ENCODE measurements around the gene TRMT6.

TRMT6 gene

DNA sequence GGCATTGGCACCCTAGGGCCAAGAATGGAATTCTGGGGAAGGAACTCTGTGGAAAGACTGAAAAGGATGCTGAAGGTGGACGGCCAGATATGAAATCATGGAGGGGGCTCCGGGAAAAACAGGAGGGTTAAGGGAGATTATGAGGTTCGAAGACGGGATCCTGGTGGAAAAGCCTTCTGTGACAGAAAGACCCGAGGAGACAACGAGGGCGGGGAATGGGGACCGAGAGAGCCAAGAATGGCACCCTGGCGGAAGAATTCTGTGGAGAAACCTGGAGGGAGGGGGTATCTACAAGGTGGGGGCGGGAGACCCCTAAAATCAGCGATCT lies 426 bp downstream of the TRMT6 start:
- Histone ChIP-seq H3K9me2 (replicated peaks; ENCODE audit: low read depth, low read length) (no peaks in the 10 kb centered on the region), H3K4me1 (ENCODE audit: insufficient read depth, low read length, poor library complexity, severe bottlenecking) (peaks cover 40% of the 10 kb centered on the region), H3K27me3 (ENCODE audit: insufficient read depth, low read length, poor library complexity, severe bottlenecking) (no peaks in the 10 kb centered on the region), H3K4me2 (ENCODE audit: low read depth, low read length, poor library complexity, severe bottlenecking) (peak overlapping the region; percentile 100), H3K4me3 (ENCODE audit: low read length, poor library complexity, severe bottlenecking) (peak overlapping the region; percentile 100), H3K79me2 (ENCODE audit: insufficient read depth, low read length) (peaks cover 69% of the 10 kb centered on the region), H3K9me3 (ENCODE audit: insufficient read depth, low read depth, low read length) (no peaks in the 10 kb centered on the region), H3K36me3 (ENCODE audit: insufficient read depth, low read length) (peaks cover 22% of the 10 kb centered on the region; the same call in 1 of the 2 replicates), H3K9ac (ENCODE audit: low read depth, low read length, poor library complexity, severe bottlenecking) (peak overlapping the region; percentile 88), H4K20me1 (ENCODE audit: insufficient read depth, low read length, poor library complexity, severe bottlenecking) (peaks cover 5% of the 10 kb centered on the region), H3F3A (ENCODE audit: low read depth) (no peaks in the 10 kb centered on the region), H2AFZ (ENCODE audit: low read length) (peak overlapping the region; percentile 97)
- no peak for TF ChIP-seq EZH2phosphoT487 (IDR thresholded peaks at IDR 0.05; ENCODE audit: borderline replicate concordance)
- TF ChIP-seq, protein P1, sequence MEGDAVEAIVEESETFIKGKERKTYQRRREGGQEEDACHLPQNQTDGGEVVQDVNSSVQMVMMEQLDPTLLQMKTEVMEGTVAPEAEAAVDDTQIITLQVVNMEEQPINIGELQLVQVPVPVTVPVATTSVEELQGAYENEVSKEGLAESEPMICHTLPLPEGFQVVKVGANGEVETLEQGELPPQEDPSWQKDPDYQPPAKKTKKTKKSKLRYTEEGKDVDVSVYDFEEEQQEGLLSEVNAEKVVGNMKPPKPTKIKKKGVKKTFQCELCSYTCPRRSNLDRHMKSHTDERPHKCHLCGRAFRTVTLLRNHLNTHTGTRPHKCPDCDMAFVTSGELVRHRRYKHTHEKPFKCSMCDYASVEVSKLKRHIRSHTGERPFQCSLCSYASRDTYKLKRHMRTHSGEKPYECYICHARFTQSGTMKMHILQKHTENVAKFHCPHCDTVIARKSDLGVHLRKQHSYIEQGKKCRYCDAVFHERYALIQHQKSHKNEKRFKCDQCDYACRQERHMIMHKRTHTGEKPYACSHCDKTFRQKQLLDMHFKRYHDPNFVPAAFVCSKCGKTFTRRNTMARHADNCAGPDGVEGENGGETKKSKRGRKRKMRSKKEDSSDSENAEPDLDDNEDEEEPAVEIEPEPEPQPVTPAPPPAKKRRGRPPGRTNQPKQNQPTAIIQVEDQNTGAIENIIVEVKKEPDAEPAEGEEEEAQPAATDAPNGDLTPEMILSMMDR (conservative IDR thresholded peaks at IDR 0.05; ENCODE audit: low read length): no peak

GRCh38 chr20:5947276-5947675 lies 3.1 kb downstream of the TRMT6 start:
- Histone ChIP-seq H3K79me2 (ENCODE audit: insufficient read depth, low read length) (peaks cover 53% of the 10 kb centered on the region), H3F3A (ENCODE audit: low read depth) (no peaks in the 10 kb centered on the region), H3K36me3 (ENCODE audit: insufficient read depth, low read length) (peaks cover 33% of the 10 kb centered on the region; the same call in 1 of the 2 replicates), H2AFZ (ENCODE audit: low read length) (no peak overlapping the region), H3K9me2 (replicated peaks; ENCODE audit: low read depth, low read length) (no peaks in the 10 kb centered on the region), H3K9me3 (ENCODE audit: insufficient read depth, low read depth, low read length) (no peaks in the 10 kb centered on the region), H4K20me1 (ENCODE audit: insufficient read depth, low read length, poor library complexity, severe bottlenecking) (peaks cover 5% of the 10 kb centered on the region), H3K9ac (ENCODE audit: low read depth, low read length, poor library complexity, severe bottlenecking) (no peak overlapping the region), H3K4me2 (ENCODE audit: low read depth, low read length, poor library complexity, severe bottlenecking) (peak overlapping the region; percentile 100), H3K27me3 (ENCODE audit: insufficient read depth, low read length, poor library complexity, severe bottlenecking) (no peaks in the 10 kb centered on the region), H3K4me1 (ENCODE audit: insufficient read depth, low read length, poor library complexity, severe bottlenecking) (peaks cover 31% of the 10 kb centered on the region), H3K4me3 (ENCODE audit: low read length, poor library complexity, severe bottlenecking) (no peak overlapping the region)
- no peak for TF ChIP-seq EZH2phosphoT487 (IDR thresholded peaks at IDR 0.05; ENCODE audit: borderline replicate concordance)
- TF ChIP-seq, protein P1 (conservative IDR thresholded peaks at IDR 0.05; ENCODE audit: low read length): no peak

DNA sequence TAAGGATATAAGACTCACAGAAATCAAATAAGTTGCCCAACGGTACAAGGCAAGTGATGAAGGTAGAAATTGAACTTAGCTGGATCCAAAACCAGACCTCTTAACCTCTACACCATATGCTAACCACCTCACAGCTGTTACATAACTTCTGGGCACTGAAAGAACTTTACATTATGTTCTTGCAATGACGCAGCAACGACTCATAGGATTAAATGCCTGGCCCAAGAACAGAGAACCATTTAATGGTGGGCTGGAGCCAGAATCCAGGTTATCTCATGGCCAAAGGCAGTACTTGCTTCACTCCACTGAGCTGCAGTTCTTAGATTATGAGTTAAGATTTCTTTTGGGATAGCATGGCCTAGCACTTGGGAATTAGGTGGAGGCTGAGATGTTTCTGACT lies 4.4 kb downstream of the TRMT6 start:
- H3K4me1 ChIP-seq (ENCODE audit: insufficient read depth, low read length, poor library complexity, severe bottlenecking): peaks cover 20% of the 10 kb centered on the region
- no peaks in the 10 kb centered on the region for H4K20me1 ChIP-seq (ENCODE audit: insufficient read depth, low read length, poor library complexity, severe bottlenecking)
- no peak for TF ChIP-seq EZH2phosphoT487 (IDR thresholded peaks at IDR 0.05; ENCODE audit: borderline replicate concordance)
- TF ChIP-seq, protein P1 (conservative IDR thresholded peaks at IDR 0.05; ENCODE audit: low read length): no peak
- no peak overlapping the region for H3K4me2 ChIP-seq (ENCODE audit: low read depth, low read length, poor library complexity, severe bottlenecking)
- H3K27me3 ChIP-seq (ENCODE audit: insufficient read depth, low read length, poor library complexity, severe bottlenecking): no peaks in the 10 kb centered on the region
- H3K36me3 ChIP-seq (ENCODE audit: insufficient read depth, low read length): peaks cover 46% of the 10 kb centered on the region; the same call in 1 of the 2 replicates
- H3K9me3 ChIP-seq (ENCODE audit: insufficient read depth, low read depth, low read length): no peaks in the 10 kb centered on the region
- H3K79me2 ChIP-seq (ENCODE audit: insufficient read depth, low read length): peaks cover 40% of the 10 kb centered on the region
- no peak overlapping the region for H3K9ac ChIP-seq (ENCODE audit: low read depth, low read length, poor library complexity, severe bottlenecking)
- no peak overlapping the region for H2AFZ ChIP-seq (ENCODE audit: low read length)
- no peaks in the 10 kb centered on the region for H3F3A ChIP-seq (ENCODE audit: low read depth)
- no peak overlapping the region for H3K4me3 ChIP-seq (ENCODE audit: low read length, poor library complexity, severe bottlenecking)
- H3K9me2 ChIP-seq (replicated peaks; ENCODE audit: low read depth, low read length): no peaks in the 10 kb centered on the region
